A673 (cell line): ENCODE results near the gene QSOX2.

Source experiments
- EZH2 ChIP-seq: fragments of 200-600 bp; sonication (generic); IDR thresholded peaks from 2 replicates; pipeline ENCODE4 v1.6.1; 2017; ENCODE audit warnings: borderline replicate concordance, low read depth, mild to moderate bottlenecking, mixed read lengths, antibody characterized with exemption, low read length; ENCODE audit not compliant: poor library complexity, severe bottlenecking
- TF ChIP-seq, protein P1 (sequence below): fragments of 300-800, 200-600 bp; sonication (generic); conservative IDR thresholded peaks from 2 replicates; pipeline ENCODE4 v1.5.1; 2017; ENCODE audit warnings: low read depth, mild to moderate bottlenecking, antibody characterized with exemption, low read length, moderate library complexity, mixed read lengths

DNA sequence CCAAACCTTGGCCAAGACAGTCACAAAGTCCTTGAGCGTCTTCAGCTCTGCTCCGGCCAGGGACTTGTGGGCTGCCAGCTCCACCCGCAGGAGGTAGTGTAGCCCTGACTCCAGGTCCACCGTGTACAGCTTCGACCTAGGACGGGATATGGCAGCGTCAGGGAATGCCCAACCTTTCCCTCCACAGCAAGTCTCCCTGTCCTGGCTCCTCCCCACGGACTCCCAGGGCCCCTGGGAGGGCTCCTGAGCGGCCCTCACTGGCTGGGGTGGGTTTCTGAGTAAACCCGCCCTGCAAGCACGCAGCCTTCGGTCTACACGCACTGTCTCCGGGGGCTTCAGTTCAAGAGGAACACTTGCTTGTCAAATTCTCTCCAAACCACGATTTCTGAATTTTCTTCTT lies 26.9 kb downstream of the QSOX2 start:
- TF ChIP-seq, protein P1, sequence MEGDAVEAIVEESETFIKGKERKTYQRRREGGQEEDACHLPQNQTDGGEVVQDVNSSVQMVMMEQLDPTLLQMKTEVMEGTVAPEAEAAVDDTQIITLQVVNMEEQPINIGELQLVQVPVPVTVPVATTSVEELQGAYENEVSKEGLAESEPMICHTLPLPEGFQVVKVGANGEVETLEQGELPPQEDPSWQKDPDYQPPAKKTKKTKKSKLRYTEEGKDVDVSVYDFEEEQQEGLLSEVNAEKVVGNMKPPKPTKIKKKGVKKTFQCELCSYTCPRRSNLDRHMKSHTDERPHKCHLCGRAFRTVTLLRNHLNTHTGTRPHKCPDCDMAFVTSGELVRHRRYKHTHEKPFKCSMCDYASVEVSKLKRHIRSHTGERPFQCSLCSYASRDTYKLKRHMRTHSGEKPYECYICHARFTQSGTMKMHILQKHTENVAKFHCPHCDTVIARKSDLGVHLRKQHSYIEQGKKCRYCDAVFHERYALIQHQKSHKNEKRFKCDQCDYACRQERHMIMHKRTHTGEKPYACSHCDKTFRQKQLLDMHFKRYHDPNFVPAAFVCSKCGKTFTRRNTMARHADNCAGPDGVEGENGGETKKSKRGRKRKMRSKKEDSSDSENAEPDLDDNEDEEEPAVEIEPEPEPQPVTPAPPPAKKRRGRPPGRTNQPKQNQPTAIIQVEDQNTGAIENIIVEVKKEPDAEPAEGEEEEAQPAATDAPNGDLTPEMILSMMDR, result no peak
- no peak for TF ChIP-seq EZH2
